LoVo (cell line): ENCODE data around the gene MPC1.
"Not testable (repeated sequence)": the region's sequence is repeated elsewhere in the genome, so short reads cannot be mapped to it uniquely, and the experiment has no call there.

Experiments used
- DNase-seq: peaks from one replicate; pipeline ENCODE4 v3.0.0-alpha.2; 2016; ENCODE audit warnings: low spot score

Gene MPC1

DNA sequence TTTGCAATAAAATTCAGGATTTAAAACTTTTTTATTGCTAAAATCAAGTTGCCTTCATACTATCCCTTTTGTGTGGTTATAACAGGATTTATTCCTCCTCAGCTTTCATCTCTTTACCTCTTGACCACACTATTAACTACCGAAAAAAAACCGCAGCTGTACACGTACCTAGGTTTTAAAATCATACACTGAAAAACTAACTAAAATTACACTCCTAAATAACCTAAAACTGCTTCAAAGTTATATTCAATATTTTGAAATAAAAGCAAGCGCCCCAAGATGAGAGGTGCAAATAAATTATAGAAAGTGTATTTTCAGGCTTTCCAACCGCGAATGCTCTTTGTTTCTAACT lies 1.4 kb downstream of the MPC1 start:
- DNase-seq, result no peak

DNA sequence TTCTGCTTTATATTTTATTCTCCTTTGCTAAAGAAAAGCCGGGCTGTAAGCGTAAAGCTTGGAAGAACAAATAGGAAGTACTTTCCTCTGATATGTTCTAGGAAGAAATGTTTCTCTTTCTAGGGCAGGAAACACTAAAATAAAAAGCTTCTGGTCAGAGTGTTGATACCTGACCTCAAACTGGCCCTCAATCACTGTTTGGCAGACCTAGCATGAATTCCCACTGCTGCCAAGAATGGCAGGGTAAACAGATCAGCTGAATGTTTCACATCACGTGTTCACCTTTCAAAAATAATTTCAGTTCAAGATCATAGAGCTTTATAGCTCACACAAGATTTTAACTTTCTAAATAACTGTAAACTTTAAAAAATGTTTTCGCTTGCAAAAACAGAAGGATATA lies 2.9 kb downstream of the MPC1 start:
- no peak for DNase-seq

DNA sequence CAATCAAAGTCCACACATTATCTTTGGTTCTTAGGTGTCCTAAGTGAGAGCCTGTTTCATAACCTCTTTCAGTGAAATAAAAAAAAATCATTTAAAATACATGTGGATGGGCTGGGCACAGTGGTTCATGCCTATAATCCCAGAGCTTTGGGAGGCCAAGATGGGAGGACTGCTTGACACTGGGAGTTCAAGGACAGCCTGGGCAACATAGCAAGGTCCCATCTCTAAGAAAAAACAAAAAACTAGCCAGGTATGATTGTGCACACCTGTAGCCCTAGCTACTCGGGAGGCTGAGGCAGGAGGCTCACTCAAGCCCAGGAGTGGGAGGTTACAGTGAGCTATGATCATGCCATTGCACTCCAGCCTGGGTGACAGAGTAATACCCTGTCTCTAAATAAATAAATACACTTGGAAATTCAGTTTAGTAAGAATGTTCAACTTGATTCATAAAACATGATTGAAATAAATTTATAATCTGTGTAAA lies 3.6 kb downstream of the MPC1 start:
- DNase-seq, result no peak

DNA sequence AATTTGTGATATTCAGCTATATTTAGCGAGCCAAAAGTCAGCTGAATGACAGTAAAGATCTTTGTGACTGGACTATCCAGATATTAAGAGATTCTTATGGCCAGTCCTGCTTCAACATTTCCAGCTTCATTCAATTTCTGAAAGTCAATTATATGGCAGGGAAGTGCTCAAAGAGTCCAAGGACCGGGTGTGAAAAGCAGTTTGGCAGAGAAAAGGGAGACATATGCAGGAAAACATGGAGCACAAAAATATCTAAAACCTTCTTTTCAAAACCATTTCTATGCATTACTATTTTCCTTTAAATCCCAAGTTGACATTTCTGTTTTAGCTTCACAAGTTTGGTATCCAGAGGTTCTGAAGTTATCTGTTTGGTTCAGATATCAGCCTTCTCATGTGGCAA lies 5.0 kb downstream of the MPC1 start:
- DNase-seq, result no peak

DNA sequence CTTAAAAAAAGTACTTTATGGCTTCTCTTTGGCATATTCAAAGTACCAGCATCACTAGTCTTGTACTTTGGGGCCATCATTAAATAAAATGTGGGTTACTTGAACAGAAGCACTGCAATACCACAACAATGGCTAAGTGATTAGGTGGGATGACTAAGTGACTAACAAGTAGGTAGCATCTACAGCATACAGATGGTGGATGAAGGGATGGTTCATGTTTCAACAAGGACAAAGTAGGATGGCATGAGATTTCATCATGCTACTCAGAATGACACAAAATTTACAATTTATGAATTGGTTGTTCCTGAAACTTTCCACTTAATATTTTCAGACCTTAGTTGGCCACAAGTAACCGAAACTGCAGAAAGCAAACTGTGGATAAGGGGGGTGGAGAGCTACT lies 7.7 kb downstream of the MPC1 start:
- no peak for DNase-seq

DNA sequence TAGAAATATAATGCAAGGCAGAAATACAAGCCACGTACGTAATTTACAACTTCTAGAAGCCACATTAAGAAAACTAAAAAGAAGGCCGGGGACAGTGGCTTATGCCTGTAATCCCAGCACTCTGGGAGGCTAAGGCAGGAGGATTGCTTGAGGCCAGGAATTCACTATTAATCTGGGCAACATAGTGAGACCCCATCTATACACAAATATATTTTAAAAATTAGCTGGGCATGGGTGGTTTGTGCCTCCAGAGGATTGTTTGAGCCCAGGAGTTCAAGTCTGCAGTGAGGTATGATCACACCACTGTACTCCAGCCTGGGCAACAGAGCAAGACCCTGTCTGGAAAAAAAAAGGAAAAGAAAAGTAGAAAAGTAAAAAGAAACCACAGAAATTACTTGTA lies 12.3 kb downstream of the MPC1 start:
- DNase-seq, result no peak

DNA sequence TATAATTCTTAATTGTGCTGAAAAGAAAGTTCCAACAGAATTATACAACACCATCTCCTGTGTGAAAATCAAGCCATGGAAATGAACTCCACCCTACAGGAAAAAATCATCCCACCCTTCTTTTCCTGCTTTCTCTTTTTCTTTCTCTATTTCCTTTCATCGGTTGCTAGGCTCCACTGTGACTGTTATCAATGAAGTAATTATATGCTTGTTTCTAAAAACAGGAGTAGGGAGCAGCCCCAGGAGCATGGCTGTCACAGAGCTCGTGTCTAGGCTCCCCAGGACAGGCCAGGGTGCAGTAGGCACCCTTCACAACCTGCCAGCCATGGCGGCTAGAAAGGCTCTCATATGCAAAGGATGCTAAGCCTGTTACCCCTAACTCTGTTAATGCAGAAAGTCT lies 13.0 kb downstream of the MPC1 start:
- no peak for DNase-seq

DNA sequence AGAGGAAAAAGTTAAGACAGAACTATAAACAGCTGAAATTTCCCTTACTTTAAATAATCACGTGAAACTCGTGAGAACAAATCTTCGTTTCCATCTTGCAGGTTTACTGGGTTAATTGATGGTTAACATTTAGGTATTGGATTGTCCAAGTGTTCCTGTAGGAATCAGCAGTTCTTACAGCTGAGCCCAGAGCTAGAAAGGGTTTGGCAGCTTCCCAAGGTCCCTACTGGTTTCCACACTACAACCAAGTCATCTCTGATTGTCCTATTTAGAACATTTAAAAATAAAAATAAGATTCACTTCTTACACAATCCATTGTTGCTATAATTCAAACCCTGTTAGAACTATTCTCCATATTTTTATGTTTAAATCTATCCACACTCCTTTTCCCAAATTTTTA lies 15.8 kb downstream of the MPC1 start:
- no peak for DNase-seq

DNA sequence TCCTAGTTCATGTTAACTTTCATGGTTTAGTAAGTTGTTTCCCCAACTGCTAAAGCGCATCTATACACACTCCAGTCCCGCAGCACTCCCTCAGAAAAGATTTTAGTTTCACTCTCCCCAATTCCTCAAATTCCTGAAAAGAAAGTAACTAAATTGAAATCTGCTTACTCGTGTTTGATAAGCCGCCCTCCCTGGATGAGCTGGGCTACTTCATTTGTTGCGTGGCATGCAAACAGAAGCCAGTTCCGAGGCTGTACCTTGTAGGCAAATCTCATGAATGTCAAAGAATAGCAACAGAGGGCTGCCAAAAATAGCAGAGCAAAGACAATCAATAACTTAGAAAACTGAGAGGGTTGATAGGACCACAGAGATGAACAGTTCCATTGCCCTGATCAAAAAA lies 16.9 kb downstream of the MPC1 start:
- DNase-seq, result no peak

DNA sequence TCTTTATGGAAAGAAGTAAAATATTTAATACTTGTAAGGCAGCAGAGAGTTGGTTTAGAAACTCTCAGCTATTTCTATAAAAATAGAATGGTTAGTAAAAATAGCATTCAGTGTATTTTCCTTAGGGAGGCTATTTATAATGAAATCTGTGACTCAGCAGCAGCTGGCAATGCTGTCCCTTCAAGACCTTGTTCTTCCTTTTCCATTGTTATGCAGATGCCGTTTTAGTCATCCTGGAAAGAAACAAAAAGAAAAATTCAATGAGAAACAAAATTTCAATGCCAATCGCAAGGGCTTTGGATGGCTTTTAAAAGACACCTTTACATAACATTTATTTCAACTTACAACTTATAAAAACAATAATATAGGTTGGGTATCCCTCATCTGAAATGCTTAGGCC lies 17.5 kb downstream of the MPC1 start:
- DNase-seq, result no peak

DNA sequence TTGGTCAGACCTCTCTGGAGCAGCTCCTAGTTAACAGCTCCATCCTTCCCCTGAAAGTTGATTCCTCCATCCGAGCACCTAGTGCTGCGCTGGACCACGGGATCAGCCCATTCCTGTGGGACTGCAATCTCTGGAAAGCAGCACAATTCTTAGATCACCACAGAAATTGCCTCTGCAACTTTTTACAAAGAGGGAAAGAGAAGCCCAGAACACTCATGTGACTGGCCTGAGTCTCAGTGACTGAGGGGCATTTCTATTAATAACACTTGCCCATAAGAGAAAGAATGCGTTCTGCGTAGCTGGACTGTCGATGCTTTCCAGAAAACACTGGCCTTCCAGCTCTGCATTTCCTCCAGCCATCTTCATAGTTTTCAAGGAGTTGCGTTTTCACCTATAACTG lies 18.3 kb downstream of the MPC1 start:
- DNase-seq, result no peak

DNA sequence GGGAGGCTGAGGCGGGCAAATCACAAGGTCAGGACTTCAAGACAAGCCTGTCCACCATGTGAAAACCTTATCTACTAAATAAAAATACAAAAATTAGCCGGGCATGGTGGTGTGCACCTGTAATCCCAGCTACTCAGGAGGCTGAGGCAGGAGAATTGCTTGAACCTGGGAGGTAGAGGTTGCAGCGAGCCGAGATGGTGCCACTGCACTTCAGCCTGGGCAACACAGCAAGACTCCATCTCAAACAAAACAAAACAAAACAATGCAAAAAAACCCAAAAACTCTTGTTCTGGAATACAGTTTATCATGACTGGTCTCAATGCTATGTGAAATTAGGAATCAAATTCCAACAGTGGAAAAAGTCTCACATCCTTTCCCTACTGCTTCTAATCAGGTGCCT lies 20.3 kb downstream of the MPC1 start:
- DNase-seq, result not testable (repeated sequence)

DNA sequence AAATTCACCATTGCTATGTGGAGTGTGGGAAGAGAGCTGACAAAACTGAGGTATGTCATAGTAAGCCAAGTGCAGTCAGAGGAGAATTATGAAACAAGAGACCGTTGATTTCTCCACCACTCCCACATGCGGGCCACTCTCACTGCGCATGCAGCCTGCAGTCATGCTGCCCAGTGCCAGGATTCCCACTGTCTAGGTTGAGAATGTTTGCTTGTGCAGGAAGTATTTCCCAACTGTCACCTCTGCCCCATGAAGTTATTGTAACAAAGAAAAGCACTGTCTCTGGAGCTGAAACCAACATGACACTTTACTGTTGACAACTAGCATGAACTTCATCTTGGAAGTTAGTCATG lies 21.7 kb downstream of the MPC1 start:
- DNase-seq, result no peak

DNA sequence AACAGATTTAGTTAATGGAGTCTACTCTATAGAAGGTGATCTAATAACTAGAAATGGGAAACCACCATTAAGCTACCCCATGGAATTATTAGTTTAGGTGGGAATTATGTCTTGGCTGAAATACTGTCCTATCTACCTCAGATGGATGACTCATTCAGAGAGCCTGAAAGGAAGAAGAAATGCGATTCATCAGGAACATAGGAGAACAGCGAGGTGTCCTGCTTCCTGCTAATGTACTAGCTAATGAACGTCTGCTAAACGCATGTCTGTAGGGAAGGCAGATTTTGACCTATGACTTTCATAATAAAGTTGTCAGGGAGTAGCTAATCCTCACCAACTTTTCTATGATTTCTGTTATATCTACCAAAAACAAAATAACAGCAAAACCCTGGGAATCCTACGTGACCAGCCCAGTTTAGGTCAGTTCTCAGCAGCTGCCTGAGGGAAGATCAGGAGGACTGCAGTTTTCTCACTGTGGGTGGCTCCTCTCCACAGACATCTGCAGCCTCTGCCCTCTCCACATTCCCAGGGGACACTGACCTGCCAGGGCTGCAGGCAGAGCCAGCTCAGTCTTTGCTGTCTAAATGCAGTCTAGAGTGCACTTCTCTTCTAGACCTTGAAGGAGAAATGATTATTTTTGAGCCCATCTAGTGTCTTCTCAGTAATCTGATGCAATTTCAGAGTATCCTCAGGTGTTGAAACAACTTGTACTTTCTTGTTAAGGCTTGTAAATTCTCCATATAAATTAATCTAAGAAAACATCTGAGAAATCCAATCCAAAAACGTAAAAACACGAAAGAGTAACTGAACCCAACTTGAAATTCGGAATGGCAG lies 22.3 kb downstream of the MPC1 start:
- DNase-seq, result no peak

DNA sequence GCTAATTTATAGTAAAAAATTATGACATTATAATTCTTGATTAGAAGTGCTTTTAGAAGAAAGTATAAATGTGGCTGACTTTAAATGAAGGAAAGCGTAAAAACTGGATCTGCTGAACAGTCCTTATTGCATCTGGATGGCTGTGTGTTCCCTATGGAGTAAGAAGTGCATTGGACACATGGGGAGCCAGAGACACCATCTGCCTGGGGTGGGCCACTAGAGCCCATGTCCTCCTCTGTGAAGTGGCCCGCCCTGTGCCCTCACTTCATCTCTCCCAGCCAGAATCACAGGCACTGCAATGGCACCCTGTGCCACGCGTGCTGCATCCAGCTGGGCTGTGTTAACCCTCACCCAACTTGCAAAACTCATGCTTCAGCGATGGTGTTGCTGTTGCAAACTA lies 27.2 kb downstream of the MPC1 start:
- no peak for DNase-seq

DNA sequence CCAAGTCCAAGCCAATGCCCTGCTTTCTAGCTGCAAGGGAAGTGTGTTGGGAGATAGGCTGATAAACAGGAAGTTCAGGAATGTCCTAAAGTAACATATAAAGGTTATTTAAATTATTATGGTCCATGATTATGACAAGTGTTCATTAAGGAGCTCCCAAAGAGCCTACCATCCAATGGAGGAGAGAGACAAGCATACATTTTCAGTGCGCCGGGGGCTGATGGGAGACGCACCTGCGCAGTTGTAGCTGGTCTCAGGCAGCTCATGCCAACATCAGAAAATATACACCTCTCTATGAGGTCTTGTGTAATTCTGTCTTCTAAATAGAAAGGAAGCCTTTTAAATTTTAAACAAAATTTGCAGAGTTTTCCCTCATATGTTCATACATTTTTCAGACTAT lies 27.8 kb downstream of the MPC1 start:
- no peak for DNase-seq

DNA sequence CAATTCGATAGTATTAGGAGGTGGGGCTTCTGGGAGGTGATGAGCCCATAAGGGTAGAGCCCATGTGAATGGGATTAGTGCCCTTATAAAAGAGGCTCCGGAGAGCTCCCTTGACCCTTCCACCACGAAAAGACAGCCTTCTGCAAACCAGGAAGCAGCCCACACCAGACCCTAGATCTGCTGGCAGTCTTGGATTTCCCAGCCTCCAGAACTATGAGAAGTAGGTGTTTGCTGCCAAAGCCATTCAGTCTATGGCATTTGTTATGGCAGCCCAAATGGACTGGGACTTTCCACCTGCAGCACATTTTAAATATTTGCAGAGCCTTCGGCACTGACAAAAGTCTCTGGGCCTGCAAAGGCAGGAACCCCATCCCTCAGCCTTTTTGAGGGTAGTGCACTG lies 28.6 kb downstream of the MPC1 start:
- DNase-seq, result no peak

DNA sequence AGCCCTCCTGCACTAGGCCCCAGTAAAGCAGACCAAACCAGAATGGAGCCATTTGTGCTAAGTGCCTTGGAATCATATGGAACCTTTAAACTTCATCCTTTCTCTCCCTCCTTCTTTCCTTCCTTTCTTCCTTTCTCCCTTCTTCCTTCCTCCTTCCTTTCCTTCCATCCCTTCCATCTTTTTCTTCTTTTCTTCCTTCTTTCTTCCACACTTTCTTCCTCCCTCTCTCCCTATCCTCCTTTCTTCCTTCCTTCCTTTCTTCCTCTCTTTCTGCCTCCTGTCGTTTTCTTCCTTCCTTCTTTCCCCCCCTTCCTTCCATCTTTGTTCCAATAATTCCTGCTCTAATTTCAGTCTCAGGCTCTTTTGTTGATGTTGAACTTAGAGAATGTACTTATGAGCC lies 29.2 kb downstream of the MPC1 start:
- DNase-seq, result no peak

DNA sequence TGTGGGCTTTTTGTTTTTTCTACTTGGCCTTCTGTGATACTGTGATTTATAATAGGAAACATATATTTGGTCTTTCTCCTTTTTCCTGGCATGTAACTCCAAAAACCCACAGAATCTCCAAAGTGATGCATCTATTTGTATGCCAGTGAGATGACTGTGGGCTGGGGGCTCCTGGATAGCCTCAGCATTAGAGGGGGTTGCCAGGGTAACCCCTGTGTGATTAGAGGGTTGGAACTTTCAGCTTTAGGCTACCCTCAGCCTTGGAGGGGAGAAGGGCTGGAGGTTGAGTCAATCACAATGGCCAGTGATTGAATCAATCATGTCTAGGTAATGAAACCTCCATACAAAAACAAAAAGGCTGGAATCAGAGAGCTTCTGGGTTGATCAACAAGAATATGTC lies 29.8 kb downstream of the MPC1 start:
- no peak for DNase-seq

DNA sequence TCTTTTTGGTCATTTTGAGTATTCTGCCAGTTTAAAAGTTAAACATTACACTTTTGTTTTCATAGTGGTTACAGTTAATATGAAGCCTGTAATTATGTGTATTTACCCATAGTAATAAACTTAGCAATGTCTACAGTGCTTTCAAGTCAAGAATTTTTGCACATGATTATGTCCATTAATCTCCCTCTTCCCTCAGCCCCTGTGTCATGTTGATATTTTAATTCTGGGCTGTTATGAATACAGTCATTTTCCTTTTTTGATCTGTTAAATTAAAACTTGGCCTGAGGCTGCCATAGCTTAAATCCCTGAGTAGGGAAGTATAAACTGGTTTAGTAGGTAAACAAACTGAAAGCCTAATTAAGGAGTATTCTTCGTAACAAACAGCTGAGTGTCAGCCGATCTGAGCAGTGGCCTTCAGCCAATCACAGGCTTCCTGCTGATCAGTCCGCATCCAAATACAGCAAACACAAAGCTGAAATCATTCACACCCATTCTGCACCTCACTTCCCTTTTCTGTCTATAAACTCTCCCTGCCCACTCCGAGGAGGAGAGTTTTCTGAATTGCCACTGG lies 30.9 kb downstream of the MPC1 start:
- peak; percentile 62 for DNase-seq

DNA sequence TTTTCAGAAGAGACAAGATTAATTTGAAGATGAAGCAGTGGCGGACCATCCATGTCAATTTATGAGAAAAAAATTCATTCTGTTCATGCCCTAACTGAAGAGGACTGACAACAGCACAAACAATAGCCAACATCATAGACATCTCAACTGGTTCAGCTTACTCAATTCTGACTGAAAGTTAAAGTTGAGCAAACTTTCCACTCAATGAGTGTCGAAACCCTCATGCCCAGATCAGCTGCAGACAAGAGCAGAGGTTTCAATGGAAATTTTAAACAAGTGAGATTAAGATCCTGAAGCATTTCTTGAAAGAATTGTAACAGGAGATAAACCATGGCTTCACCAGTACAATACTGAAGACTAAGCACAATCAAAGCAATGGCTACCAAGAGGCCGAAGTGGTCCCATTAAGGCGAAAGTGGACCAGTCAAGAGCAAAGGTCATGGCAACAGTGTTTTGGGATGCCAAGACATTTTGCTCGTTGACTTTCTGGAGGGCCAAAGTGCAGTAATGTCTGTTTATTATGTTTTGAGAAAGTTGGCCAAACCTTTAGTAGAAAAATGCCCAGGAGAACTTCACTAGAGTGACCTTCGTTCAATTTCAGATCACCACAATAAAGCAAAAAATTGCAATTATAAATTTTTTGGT lies 34.3 kb downstream of the MPC1 start:
- DNase-seq, result no peak

DNA sequence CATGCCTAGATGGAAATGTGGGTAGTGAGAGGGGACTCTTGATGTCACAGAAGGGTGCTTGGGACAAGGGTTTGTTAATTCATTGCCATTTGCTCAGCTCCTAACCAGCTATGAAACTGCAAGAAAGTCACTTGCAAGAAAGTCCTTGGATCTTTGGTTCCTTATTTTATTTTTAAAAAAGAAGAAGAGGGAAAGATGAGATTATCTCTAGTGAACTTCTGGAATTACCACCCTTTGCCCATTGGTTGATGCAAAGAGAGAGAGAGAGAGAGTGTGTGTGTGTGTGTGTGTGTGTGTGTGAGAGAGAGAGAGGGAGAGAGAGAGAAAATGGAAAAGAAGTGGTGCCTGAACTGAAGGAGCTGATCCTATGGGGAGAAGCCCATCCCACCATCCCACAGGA lies 35.8 kb downstream of the MPC1 start:
- DNase-seq, result no peak

DNA sequence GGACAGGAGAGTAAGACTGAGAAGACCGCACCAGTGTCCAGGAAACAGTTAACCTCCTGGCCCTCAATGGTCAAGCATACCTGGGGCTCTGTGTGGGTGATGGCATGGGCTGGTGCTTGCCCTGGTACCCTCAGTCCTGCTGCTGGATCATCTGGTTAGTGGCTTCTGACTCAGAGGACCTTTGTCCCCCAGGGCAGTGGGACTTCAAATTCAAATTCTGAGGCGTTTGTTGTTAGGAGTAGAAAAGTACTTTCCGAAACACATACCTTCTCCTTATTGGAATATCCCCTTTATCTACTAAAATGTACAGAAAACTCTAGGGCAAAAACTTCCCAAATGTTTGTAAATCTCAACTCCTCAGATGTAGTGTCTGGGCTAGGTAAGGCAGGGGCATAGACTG lies 36.3 kb downstream of the MPC1 start:
- no peak for DNase-seq

DNA sequence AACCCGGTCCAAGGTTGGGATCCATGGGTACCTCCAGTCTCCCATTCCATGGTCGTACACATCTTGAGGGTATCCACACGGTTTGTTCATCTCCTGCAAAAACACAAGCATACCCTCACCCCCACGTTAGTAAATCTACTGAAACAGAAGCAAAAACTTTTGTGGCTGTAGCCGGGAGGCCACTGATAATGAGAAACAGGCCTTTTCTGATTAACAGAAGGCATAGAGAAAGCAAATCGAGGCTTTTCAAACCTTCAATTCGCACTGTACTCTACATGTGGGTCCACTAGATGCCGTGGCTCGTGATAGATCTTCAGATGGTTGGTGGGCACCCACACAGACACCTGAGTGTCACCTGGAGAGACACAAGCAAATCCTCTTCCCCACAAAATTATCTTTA lies 37.1 kb downstream of the MPC1 start:
- not testable (repeated sequence) for DNase-seq
